ENCODE measurements around the gene ABCC11. TPM values are rescaled to one million over a fixed set of nuclear protein-coding genes. Genes with fewer than 3 reads are reported as not detected.

The ABCC11 gene
- total RNA-seq, 1 donor from 2014 or later: 0.05 TPM

- Histone ChIP-seq H3K4me1 (peaks cover 16% of the 10 kb centered on the region), H3K4me3 (no peak overlapping the region), H3K27me3 (ENCODE audit: low read depth) (no peaks in the 10 kb centered on the region), H3K27ac (replicated peaks) (no peak overlapping the region), H3K9me3 (replicated peaks) (no peaks in the 10 kb centered on the region), H3K36me3 (no peaks in the 10 kb centered on the region)
- intact Hi-C loops (cut with micrococcal nuclease): no loop called here
- TF ChIP-seq, protein P1, sequence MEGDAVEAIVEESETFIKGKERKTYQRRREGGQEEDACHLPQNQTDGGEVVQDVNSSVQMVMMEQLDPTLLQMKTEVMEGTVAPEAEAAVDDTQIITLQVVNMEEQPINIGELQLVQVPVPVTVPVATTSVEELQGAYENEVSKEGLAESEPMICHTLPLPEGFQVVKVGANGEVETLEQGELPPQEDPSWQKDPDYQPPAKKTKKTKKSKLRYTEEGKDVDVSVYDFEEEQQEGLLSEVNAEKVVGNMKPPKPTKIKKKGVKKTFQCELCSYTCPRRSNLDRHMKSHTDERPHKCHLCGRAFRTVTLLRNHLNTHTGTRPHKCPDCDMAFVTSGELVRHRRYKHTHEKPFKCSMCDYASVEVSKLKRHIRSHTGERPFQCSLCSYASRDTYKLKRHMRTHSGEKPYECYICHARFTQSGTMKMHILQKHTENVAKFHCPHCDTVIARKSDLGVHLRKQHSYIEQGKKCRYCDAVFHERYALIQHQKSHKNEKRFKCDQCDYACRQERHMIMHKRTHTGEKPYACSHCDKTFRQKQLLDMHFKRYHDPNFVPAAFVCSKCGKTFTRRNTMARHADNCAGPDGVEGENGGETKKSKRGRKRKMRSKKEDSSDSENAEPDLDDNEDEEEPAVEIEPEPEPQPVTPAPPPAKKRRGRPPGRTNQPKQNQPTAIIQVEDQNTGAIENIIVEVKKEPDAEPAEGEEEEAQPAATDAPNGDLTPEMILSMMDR (IDR thresholded peaks at IDR 0.05; ENCODE audit: borderline replicate concordance): peak; percentile 51
- peak; percentile 21 for DNase-seq
Measured at GRCh38 chr16:48231727-48232492, 15.4 kb downstream of the ABCC11 start.

GRCh38 chr16:48225456-48225855 is 21.9 kb downstream of the ABCC11 start:
- no peaks in the 10 kb centered on the region for H3K9me3 ChIP-seq (replicated peaks)
- no peaks in the 10 kb centered on the region for H3K27me3 ChIP-seq (ENCODE audit: low read depth)
- TF ChIP-seq, protein P1 (IDR thresholded peaks at IDR 0.05; ENCODE audit: borderline replicate concordance): no peak
- H3K36me3 ChIP-seq: no peaks in the 10 kb centered on the region
- DNase-seq: no peak
- H3K27ac ChIP-seq (replicated peaks): no peak overlapping the region
- intact Hi-C loops (cut with micrococcal nuclease): no loop called here
- H3K4me1 ChIP-seq: no peaks in the 10 kb centered on the region
- no peak overlapping the region for H3K4me3 ChIP-seq

DNA sequence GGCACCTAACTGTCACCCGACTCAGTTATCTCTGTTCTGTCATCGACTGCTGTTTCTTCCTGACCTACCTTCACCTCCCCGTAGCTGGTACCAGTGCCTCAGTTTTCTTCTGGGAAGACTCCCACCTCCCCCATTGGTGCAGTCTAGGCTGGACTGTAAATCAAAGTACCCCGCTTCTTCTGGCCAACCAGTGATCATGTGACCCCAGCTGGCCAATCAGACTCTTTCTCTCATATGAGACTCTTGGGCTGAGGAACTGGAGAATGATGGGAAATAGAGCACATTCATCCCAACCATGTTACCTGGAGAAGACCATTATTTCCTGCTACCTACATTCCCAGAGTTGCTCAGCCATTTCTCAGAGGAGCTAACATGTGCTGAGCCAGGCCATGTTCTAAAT is 23.8 kb downstream of the ABCC11 start:
- Histone ChIP-seq H3K27ac (replicated peaks) (no peak overlapping the region), H3K4me1 (no peaks in the 10 kb centered on the region), H3K27me3 (ENCODE audit: low read depth) (no peaks in the 10 kb centered on the region), H3K9me3 (replicated peaks) (no peaks in the 10 kb centered on the region), H3K4me3 (no peak overlapping the region), H3K36me3 (no peaks in the 10 kb centered on the region)
- DNase-seq: no peak
- intact Hi-C loops (cut with micrococcal nuclease): no loop called here
- TF ChIP-seq, protein P1 (IDR thresholded peaks at IDR 0.05; ENCODE audit: borderline replicate concordance): no peak

DNA sequence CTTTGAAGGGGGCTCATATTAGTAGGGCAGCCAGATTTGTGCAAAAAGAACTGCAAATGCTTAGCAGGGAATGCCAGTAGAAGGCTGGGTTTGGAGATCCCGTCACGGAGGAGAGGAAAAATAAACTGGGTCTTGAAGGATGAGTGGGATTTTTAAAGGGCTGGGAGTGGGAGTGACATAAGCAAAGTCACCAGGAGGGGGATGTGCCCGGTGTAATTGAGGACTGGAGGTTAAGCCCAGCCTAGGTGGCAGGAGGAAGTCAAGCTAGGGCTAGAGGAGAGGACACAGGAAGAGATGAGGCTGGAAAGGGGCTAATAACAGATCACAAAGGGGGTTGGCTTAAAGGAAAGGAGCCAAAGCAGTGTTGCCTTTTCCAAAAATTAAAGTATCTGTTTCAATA is 26.4 kb downstream of the ABCC11 start:
- intact Hi-C loops (cut with micrococcal nuclease): no loop called here
- TF ChIP-seq, protein P1 (IDR thresholded peaks at IDR 0.05; ENCODE audit: borderline replicate concordance): no peak
- Histone ChIP-seq H3K4me1 (no peaks in the 10 kb centered on the region), H3K27me3 (ENCODE audit: low read depth) (no peaks in the 10 kb centered on the region), H3K36me3 (no peaks in the 10 kb centered on the region), H3K4me3 (no peak overlapping the region), H3K27ac (replicated peaks) (no peak overlapping the region), H3K9me3 (replicated peaks) (no peaks in the 10 kb centered on the region)
- DNase-seq: no peak

DNA sequence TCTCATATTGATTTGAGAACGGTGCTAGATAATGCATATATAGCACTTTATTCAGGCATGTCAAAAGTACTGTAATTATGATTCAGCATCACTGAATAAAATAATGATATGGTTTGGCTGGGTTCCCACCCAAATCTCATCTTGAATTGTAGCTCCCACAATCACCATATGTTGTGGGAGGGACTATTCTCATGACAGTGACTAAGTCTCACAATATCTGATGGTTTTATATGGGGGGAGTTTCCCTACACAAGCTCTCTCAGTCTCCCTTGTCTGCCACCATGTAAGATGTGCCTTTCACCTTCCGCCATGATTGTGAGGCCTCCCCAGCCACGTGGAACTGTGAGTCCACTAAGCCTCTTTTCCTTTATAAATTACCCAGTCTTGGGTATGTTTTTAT is 28.9 kb downstream of the ABCC11 start:
- Histone ChIP-seq H3K27ac (replicated peaks) (no peak overlapping the region), H3K27me3 (ENCODE audit: low read depth) (no peaks in the 10 kb centered on the region), H3K9me3 (replicated peaks) (no peaks in the 10 kb centered on the region), H3K36me3 (no peaks in the 10 kb centered on the region), H3K4me1 (no peaks in the 10 kb centered on the region), H3K4me3 (no peak overlapping the region)
- DNase-seq: no peak
- TF ChIP-seq, protein P1 (IDR thresholded peaks at IDR 0.05; ENCODE audit: borderline replicate concordance): no peak
- intact Hi-C loops (cut with micrococcal nuclease): no loop called here

Measured in left ventricle myocardium inferior (tissue), 1 donor.